Right atrium auricular region (tissue), 2 donors: ENCODE results near the gene RNU6-1. TPM values are rescaled to one million over a fixed set of nuclear protein-coding genes. Genes with fewer than 3 reads are reported as not detected.

Experiments used
- DNase-seq: peaks from one replicate; pipeline ENCODE4 v3.0.0-alpha.2; 2019; ENCODE audit warnings: low spot score
- H3K27ac ChIP-seq, 2 donors: fragments of 200-600 bp; sonication (generic); 1 replicate in 1 of 2; 2 replicates in 1 of 2; pipeline ENCODE4 v1.5.1; 2016 to 2019
- H3K27me3 ChIP-seq, 2 donors: fragments of 200-600 bp; sonication (generic); one replicate each; pipeline versions ENCODE4 v1.5.1 to v1.6.0; 2017 to 2019
- H3K36me3 ChIP-seq: fragments of 200-600 bp; sonication (generic); one replicate; pipeline ENCODE4 v1.5.1; 2016
- H3K4me1 ChIP-seq, 2 donors: fragments of 200-600 bp; sonication (generic); one replicate each; pipeline versions ENCODE4 v1.5.1 to v1.6.0; 2017 to 2019
- H3K4me3 ChIP-seq, 2 donors: fragments of 200-600 bp; sonication (generic); 1 replicate in 1 of 2; 2 replicates in 1 of 2; pipeline ENCODE4 v1.5.1; 2017 to 2019; ENCODE audit warnings: mild to moderate bottlenecking in 1 of 2, moderate library complexity in 1 of 2
- H3K9me3 ChIP-seq, 2 donors: fragments of 200-600 bp; sonication (generic); one replicate each; pipeline ENCODE4 v1.5.1; 2019
- total RNA-seq, 2 donors: library from RNA; depleted of rRNA; stranded (reverse); fragments of >200 nt; gene quantifications; one replicate each; pipeline ENCODE4 v1.1.0, GENCODE V29; 2016
- TF ChIP-seq, protein P1 (sequence below), 2 donors: fragments of 200-600 bp; sonication (generic); IDR thresholded peaks; one replicate each; pipeline ENCODE4 v1.5.1; 2019; ENCODE audit warnings: antibody characterized with exemption in 2 of 2

RNU6-1 gene
- total RNA-seq, 2 donors from 2014 or later: not detected

DNA sequence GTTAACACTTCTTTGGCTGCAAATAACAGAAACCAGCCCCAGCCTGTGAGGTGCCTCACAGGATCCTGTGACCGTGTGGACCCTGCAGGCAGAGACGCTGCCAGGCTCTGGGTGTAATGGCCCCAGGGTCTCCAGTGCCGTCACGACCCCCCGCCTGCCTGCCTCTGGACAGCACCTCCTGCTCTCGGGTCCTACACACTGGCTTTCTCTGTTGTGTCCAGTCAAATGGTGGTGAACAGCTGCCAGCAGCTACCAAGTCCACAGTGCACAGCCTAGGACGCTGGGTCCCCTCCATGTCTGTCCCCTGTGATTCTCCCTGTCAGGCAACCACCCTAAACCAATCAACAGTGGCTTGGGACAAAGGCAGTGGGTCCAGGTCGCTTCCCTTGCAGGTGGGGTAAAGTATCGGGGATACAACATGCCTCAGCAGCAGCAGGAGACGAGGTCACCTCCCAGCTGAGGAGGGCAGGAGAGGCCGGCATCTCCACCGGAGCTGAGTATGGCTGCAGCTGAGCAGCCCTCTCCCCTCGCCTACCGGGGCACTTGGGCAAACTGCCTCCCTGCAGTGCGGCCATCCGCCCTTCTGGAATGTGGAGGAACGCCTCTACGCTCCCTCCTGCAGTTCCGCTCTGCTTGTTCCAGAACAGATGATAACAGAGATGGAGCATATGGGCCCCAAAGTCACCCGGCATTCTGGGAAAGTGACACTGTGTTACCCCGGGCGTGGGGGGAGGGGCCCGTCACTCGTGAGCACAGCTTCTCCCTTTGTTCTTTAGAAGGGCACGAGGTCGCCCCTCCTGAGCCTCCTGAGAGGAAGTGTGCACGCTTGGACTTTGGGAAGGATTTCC lies 35.6 kb downstream of the RNU6-1 start:
- no peaks in the 10 kb centered on the region for H3K27me3 ChIP-seq
- DNase-seq: no peak
- no peaks in the 10 kb centered on the region for H3K36me3 ChIP-seq
- no peaks in the 10 kb centered on the region for H3K9me3 ChIP-seq
- no peak overlapping the region for H3K27ac ChIP-seq
- peaks cover 0 to 4% of the 10 kb centered on the region in 2 donors for H3K4me1 ChIP-seq
- TF ChIP-seq, protein P1, sequence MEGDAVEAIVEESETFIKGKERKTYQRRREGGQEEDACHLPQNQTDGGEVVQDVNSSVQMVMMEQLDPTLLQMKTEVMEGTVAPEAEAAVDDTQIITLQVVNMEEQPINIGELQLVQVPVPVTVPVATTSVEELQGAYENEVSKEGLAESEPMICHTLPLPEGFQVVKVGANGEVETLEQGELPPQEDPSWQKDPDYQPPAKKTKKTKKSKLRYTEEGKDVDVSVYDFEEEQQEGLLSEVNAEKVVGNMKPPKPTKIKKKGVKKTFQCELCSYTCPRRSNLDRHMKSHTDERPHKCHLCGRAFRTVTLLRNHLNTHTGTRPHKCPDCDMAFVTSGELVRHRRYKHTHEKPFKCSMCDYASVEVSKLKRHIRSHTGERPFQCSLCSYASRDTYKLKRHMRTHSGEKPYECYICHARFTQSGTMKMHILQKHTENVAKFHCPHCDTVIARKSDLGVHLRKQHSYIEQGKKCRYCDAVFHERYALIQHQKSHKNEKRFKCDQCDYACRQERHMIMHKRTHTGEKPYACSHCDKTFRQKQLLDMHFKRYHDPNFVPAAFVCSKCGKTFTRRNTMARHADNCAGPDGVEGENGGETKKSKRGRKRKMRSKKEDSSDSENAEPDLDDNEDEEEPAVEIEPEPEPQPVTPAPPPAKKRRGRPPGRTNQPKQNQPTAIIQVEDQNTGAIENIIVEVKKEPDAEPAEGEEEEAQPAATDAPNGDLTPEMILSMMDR (IDR thresholded peaks at IDR 0.05): no peak
- no peak overlapping the region for H3K4me3 ChIP-seq

DNA sequence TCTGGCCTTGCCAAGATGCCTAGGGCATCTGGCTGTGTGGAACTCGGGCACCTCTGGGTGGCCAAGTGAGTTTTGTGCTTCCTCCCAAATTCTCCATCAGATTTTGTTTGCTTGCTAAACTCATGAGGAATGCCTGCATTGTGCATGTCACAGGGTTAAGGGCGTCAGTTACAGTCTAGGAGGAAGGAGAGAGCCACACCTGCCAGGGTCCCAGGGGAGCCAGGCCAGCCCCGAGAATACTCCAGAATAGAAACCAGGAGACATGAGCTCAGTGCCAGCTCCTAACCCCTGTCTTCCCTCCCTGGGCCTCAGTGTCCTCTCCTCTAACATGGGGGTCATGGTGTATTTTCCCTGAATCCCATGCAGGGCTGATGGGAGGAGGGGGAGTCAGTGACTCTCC lies 36.5 kb downstream of the RNU6-1 start:
- TF ChIP-seq, protein P1 (IDR thresholded peaks at IDR 0.05): no peak
- DNase-seq: no peak

DNA sequence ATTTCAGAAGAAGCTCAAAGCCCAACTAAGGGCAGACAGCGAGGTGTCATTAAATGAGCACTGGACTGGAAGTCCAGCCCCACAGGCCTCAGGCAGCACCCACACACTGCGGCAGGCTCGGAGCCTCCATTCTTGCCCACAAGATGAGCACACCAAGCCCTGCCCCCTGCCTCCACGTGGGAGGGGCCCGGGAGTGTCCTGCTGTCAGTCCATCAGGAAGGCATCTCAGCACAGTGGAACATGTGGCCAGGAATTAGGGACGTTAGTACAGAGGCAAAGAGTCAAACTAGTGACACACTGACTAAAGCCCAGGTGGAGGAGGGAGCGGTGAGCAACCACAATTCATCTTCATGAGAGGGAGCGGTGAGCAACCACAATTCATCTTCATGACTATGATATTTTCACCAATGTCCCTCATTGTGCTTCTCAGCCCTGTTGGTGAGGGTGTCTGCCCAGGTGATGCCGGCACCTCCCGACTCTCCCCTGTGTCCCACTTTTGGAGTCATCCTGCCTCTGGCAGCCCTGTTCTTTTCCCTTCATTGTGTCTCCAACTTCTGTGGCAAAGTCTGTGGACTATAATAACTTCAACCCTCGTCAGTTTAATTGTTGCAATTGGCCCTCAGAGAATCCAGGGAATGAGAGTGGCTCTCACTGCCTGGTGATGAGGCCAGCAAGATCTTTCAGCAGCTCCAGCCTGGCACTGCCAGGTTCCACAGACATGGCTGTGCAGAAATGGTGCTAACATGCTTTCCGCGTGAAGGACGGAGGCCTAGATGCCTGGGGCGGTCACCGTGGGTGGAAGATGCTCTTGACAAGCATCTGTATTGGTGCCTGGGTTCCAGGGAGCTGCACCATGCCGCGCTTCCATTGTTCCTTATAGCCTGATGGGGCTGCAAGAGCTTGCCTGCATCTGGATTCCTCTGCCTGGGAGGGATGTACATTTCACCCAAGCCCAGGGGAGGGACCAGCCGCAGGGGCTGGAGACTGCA lies 37.6 kb downstream of the RNU6-1 start:
- H3K4me1 ChIP-seq: peaks cover 0 to 4% of the 10 kb centered on the region in 2 donors
- no peaks in the 10 kb centered on the region for H3K36me3 ChIP-seq
- TF ChIP-seq, protein P1 (IDR thresholded peaks at IDR 0.05): no peak
- no peak for DNase-seq
- H3K27ac ChIP-seq: no peak overlapping the region
- no peak overlapping the region for H3K4me3 ChIP-seq
- no peaks in the 10 kb centered on the region for H3K27me3 ChIP-seq
- H3K9me3 ChIP-seq: no peaks in the 10 kb centered on the region

More for the DNA sequence above, 36.5 kb downstream of the RNU6-1 start:
- Histone ChIP-seq H3K36me3 (no peaks in the 10 kb centered on the region), H3K9me3 (no peaks in the 10 kb centered on the region), H3K27me3 (no peaks in the 10 kb centered on the region), H3K27ac (no peak overlapping the region), H3K4me1 (peaks cover 0 to 4% of the 10 kb centered on the region in 2 donors), H3K4me3 (no peak overlapping the region)

DNA sequence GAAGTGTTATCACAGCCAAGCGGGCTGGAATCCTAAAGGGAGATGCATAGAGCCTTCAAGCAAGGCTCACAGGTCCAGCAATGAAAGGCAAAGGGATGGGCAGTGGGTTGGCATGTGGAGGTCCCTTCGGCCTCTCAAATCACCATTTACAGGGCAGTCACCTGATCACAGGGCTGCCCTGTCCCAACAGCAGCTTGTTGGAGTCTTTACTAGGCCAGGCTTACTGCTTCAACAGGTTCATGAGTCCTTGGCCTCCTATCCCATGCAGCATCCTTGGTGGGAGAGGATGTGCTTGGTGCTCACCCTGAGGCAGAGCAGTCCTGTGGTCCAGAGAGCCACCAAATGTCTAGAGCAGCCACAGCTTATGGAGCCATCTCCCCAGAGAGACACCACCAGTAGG lies 38.7 kb downstream of the RNU6-1 start:
- H3K27me3 ChIP-seq: no peaks in the 10 kb centered on the region
- peaks cover 0 to 4% of the 10 kb centered on the region in 2 donors for H3K4me1 ChIP-seq
- TF ChIP-seq, protein P1 (IDR thresholded peaks at IDR 0.05): no peak
- no peaks in the 10 kb centered on the region for H3K9me3 ChIP-seq
- no peak for DNase-seq
- H3K4me3 ChIP-seq: no peak overlapping the region
- no peaks in the 10 kb centered on the region for H3K36me3 ChIP-seq
- H3K27ac ChIP-seq: no peak overlapping the region

DNA sequence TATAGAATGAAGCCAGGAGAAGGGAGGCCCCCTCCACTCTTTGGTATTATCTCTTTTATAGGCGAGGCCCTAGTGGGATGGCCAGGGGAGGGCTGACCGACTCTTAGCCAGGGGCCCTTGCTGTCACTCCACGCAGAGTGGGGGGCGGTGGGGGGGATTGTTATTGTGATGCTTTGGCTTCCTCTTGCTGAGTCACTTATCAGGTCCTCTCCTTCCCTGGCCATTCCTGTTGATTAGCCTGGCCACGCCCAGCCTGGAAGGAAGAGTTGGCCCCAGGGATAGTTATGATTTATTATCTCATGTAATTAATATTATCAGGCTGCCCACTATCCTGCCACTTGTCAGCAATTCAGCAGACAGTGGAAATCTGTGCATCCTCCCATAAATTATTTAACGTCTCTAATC lies 40.0 kb downstream of the RNU6-1 start:
- Histone ChIP-seq H3K27ac (no peak overlapping the region), H3K36me3 (no peaks in the 10 kb centered on the region), H3K9me3 (peaks cover 0 to 8% of the 10 kb centered on the region in 2 donors), H3K27me3 (no peaks in the 10 kb centered on the region), H3K4me3 (no peak overlapping the region), H3K4me1 (peaks cover 0 to 4% of the 10 kb centered on the region in 2 donors)
- TF ChIP-seq, protein P1 (IDR thresholded peaks at IDR 0.05): no peak
- DNase-seq: no peak
